Measurements from ENCODE around the gene OR5H6.

Gene OR5H6

DNA sequence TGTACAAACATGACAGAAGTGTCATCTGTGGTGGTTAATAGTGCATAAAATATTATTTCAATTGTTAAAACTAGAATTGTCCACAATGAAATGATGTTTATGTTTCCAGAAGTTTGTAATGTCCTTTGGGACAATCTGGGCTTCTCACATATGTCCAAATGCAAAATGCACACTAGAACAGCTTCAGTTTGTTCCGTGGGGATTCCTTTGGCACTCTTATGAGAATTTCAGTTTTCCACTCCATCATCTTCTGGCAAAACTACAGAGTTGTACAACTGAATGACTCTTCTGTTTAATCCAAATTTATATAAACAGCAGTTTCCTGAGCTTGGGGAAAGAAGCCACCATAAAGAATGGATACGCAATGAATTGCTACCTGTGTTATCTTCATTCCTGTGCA lies 2.0 kb upstream of the OR5H6 start:
- Histone ChIP-seq H3K36me3 (ENCODE audit: control insufficient read depth, insufficient read depth, low read length) (no peaks in the 10 kb centered on the region), H3K27me3 (ENCODE audit: control insufficient read depth, insufficient read depth, low read length) (no peaks in the 10 kb centered on the region), H3K27ac (ENCODE audit: low read depth, low read length) (no peak overlapping the region), H3K4me1 (ENCODE audit: control insufficient read depth, insufficient read depth, low read length) (no peaks in the 10 kb centered on the region), H3K4me3 (ENCODE audit: low read depth, low read length) (no peak overlapping the region), H3K9me3 (ENCODE audit: control insufficient read depth, insufficient read depth, low read length) (no peaks in the 10 kb centered on the region), H3K9ac (ENCODE audit: low read depth, low read length) (no peak overlapping the region)

DNA sequence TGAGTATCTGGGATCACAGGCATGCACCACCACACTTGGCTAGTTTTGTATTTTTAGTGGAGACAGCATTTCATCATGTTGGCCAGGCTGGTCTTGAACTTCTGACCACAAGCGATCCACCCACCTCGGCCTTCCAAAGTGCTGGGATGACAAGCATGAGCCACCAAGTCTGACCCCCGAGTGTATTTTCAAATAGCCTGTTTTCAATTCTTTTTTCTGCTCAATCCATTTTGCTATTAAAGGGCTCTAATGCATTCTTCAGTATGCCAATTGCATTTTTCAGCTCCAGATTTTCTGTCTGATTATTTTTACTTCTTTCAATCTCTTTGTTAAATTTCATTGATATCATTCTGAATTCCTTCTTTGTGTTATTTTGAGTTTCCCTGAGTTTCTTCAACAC lies 5.8 kb downstream of the OR5H6 start:
- Histone ChIP-seq H3K36me3 (ENCODE audit: control insufficient read depth, insufficient read depth, low read length) (no peaks in the 10 kb centered on the region), H3K27me3 (ENCODE audit: control insufficient read depth, insufficient read depth, low read length) (no peaks in the 10 kb centered on the region), H3K9me3 (ENCODE audit: control insufficient read depth, insufficient read depth, low read length) (0 out of 2 replicates have a peak, but pooled peaks cover 7% of the 10 kb centered on the region), H3K4me3 (ENCODE audit: low read depth, low read length) (no peak overlapping the region), H3K9ac (ENCODE audit: low read depth, low read length) (no peak overlapping the region), H3K27ac (ENCODE audit: low read depth, low read length) (no peak overlapping the region), H3K4me1 (ENCODE audit: control insufficient read depth, insufficient read depth, low read length) (no peaks in the 10 kb centered on the region)

DNA sequence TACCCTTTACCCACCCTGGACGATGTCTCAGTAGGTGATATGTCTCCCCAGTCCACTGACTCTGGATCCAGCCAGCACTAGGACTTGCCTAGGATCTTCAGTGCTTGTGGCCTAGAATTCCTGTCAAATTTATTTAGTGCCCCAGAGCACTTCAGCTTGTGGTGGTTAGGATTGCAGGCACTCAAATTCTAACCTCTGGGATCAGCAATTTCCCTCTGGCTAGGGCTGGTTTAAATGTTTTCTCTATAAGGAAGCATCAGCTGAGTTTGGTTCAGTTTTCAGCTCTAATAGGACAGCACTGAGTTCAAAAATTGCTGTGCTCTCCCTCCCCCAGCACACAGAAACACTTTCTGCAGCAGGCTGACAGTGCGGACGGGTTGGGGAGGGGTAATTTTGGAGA lies 8.1 kb downstream of the OR5H6 start:
- Histone ChIP-seq H3K36me3 (ENCODE audit: control insufficient read depth, insufficient read depth, low read length) (no peaks in the 10 kb centered on the region), H3K27me3 (ENCODE audit: control insufficient read depth, insufficient read depth, low read length) (no peaks in the 10 kb centered on the region), H3K4me1 (ENCODE audit: control insufficient read depth, insufficient read depth, low read length) (no peaks in the 10 kb centered on the region), H3K27ac (ENCODE audit: low read depth, low read length) (no peak overlapping the region), H3K9me3 (ENCODE audit: control insufficient read depth, insufficient read depth, low read length) (0 out of 2 replicates have a peak, but pooled peaks cover 7% of the 10 kb centered on the region), H3K4me3 (ENCODE audit: low read depth, low read length) (no peak overlapping the region), H3K9ac (ENCODE audit: low read depth, low read length) (no peak overlapping the region)

DNA sequence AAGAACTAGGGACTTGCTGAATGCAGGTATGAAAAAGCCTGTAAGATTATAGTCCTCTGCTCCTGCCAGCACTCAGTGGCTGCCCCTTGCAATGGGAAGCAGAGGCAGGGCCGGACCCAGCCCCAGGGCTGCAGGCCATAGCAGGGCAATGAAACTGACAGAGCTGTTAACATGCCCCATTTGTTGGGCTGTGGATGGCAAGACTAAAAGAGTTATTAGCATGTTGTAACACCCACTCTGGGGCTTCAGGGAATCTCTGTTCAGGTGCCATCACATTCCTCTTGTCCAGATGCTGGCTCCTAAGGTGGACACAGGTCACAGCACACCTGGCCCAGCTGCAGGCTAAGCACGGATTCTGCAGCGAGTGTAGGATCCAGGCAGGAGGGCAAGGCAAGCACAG lies 10.9 kb downstream of the OR5H6 start:
- Histone ChIP-seq H3K9ac (ENCODE audit: low read depth, low read length) (no peak overlapping the region), H3K27ac (ENCODE audit: low read depth, low read length) (no peak overlapping the region), H3K4me1 (ENCODE audit: control insufficient read depth, insufficient read depth, low read length) (peaks cover 6% of the 10 kb centered on the region), H3K27me3 (ENCODE audit: control insufficient read depth, insufficient read depth, low read length) (no peaks in the 10 kb centered on the region), H3K36me3 (ENCODE audit: control insufficient read depth, insufficient read depth, low read length) (no peaks in the 10 kb centered on the region), H3K9me3 (ENCODE audit: control insufficient read depth, insufficient read depth, low read length) (0 out of 2 replicates have a peak, but pooled peaks cover 7% of the 10 kb centered on the region), H3K4me3 (ENCODE audit: low read depth, low read length) (no peak overlapping the region)

DNA sequence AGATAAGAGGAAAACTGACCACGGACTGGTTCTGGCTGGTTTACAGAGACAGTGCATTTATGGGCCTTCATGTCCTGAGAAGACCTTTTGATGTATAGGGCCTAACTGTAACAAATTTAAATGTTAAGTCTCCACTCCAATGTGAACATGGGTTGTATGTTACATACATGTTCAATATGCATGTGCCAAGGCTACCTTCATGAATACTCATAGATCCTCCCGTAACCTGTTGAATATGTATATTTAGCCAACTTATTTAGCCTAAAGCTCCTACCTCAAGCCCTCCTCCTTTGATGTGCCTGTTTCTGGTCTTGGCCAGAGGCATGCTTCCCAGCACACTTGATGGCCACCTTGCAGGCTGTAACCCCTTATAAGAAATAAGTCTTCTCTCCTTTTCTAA lies 18.2 kb downstream of the OR5H6 start, which contains the start of gene OR5H2:
TSS of gene OR5H2 (plus strand) at position 301 of the 400 bp plus-strand sequence. CDS start 398 bp downstream, outside the sequence.
- Histone ChIP-seq H3K4me3 (ENCODE audit: low read depth, low read length) (no peak within 1 kb of the TSS), H3K27me3 (ENCODE audit: control insufficient read depth, insufficient read depth, low read length) (no peaks in the 10 kb centered on the region), H3K9ac (ENCODE audit: low read depth, low read length) (no peak within 1 kb of the TSS), H3K36me3 (ENCODE audit: control insufficient read depth, insufficient read depth, low read length) (no peaks in the 10 kb centered on the region), H3K9me3 (ENCODE audit: control insufficient read depth, insufficient read depth, low read length) (no peaks in the 10 kb centered on the region), H3K4me1 (ENCODE audit: control insufficient read depth, insufficient read depth, low read length) (peaks cover 15% of the 10 kb centered on the region), H3K27ac (ENCODE audit: low read depth, low read length) (no peak within 1 kb of the TSS)

DNA sequence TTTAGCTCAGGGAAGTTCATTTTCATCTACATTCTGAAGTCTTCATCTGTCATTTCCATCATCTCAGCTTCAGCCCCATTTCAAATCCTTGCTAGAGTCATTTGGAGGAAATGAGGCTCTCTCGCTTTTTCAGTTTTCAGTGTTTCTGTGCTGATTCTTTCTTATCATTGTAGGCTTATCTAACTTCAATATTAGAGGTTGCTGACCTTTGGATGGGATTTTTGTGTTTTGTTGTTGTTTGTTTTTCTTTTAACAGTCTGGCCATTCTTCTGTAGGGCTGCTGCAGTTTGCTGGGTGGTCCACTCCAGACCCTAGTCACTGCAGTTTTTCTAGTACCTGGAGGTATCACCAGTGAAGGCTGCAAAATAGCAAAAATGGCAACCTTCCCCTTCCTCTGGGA lies 26.9 kb downstream of the OR5H6 start:
- Histone ChIP-seq H3K27ac (ENCODE audit: low read depth, low read length) (no peak overlapping the region), H3K9ac (ENCODE audit: low read depth, low read length) (no peak overlapping the region), H3K36me3 (ENCODE audit: control insufficient read depth, insufficient read depth, low read length) (no peaks in the 10 kb centered on the region), H3K4me3 (ENCODE audit: low read depth, low read length) (no peak overlapping the region), H3K27me3 (ENCODE audit: control insufficient read depth, insufficient read depth, low read length) (no peaks in the 10 kb centered on the region), H3K4me1 (ENCODE audit: control insufficient read depth, insufficient read depth, low read length) (no peaks in the 10 kb centered on the region), H3K9me3 (ENCODE audit: control insufficient read depth, insufficient read depth, low read length) (no peaks in the 10 kb centered on the region)

DNA sequence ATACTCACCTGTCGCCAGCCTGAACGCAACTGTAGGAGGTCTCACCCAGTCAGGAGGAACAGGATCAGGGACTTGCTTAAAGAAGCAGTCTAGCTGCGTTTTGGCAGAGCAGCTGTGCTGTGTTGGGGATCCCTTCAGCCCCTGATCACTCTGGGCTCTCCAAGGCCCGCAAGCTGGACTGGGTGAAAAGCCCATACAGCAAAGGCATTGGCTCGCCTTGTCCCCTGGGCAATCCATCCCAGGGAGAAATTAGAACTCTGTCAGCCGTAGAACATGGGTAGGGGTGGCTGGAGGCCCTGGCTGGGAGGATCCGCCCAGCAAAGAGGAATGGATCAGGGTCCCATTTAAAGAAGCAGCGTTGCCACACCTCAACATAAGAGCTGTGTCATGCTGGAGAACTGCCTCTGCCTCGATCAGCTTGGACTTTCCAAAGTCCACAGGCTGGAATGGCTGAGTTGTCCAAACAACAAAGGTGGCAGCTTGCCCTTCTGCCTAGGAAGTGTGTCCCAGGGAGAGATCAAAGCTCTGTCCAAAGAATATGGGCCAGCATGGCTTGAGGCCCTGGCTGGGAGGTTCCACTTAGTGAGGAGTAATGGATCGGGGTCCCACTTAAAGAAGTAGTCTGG lies 27.4 kb downstream of the OR5H6 start:
- Histone ChIP-seq H3K27me3 (ENCODE audit: control insufficient read depth, insufficient read depth, low read length) (no peaks in the 10 kb centered on the region), H3K9me3 (ENCODE audit: control insufficient read depth, insufficient read depth, low read length) (no peaks in the 10 kb centered on the region), H3K4me3 (ENCODE audit: low read depth, low read length) (no peak overlapping the region), H3K27ac (ENCODE audit: low read depth, low read length) (no peak overlapping the region), H3K9ac (ENCODE audit: low read depth, low read length) (no peak overlapping the region), H3K36me3 (ENCODE audit: control insufficient read depth, insufficient read depth, low read length) (no peaks in the 10 kb centered on the region), H3K4me1 (ENCODE audit: control insufficient read depth, insufficient read depth, low read length) (no peaks in the 10 kb centered on the region)

Data from HUES48 (cell line).